IMR-90 (cell line): Measurements from ENCODE around the gene PRMT1. TPM values are rescaled to one million over a fixed set of nuclear protein-coding genes. Genes with fewer than 3 reads are reported as not detected.
A peak's percentile ranks its signal among the peaks of the same experiment; 100 is the strongest.

ENCODE experiments used
- ATAC-seq: fragments of 200-7000 bp; cut with Tn5 transposase; 2 replicates; pipeline ENCODE4 v1.9.1; 2020; ENCODE audit warnings: low read depth, mild to moderate bottlenecking, moderate library complexity
- BruUV-seq: library from RNA; stranded (reverse); fragments of 400-500 nt; replicated peaks from 2 replicates; lab custom pipeline; 2021; lab: Mats Ljungman, UMichigan
- CTCF ChIA-PET: fragments of 300-600 bp; formaldehyde crosslinking; extraction: SDS; loops from one replicate; lab custom pipeline; 2021; ENCODE audit warnings: antibody characterized with exemption; lab: Yijun Ruan, JAX
- POLR2A ChIA-PET: fragments of 300-600 bp; sonication (Branson Sonifier 250); formaldehyde crosslinking; loops from one replicate; lab custom pipeline; 2022; ENCODE audit warnings: antibody characterized with exemption; ENCODE audit not compliant: unreplicated experiment; lab: Charles Lee
- DNase-seq: peaks from one replicate; pipeline ENCODE4 v3.0.0; 2013
- H2AFZ ChIP-seq: replicated peaks from 2 replicates; pipeline ENCODE3; 2013; ENCODE audit warnings: low read length, mild to moderate bottlenecking; ENCODE audit not compliant: poor library complexity
- H2AK5ac ChIP-seq: 2 replicates; pipeline ENCODE4 v1.6.1; 2013; ENCODE audit warnings: low read depth, low read length, inconsistent platforms
- H2AK9ac ChIP-seq: replicated peaks from 2 replicates; pipeline ENCODE3; 2013; ENCODE audit warnings: mild to moderate bottlenecking, low read depth, low read length, moderate library complexity; ENCODE audit not compliant: poor library complexity
- H2BK120ac ChIP-seq: 2 replicates; pipeline ENCODE4 v1.6.1; 2013; ENCODE audit warnings: low read depth, low read length, inconsistent platforms
- H2BK15ac ChIP-seq: 3 replicates; pipeline ENCODE4 v1.6.1; 2013; ENCODE audit warnings: low read depth, low read length, inconsistent platforms
- H2BK20ac ChIP-seq: 2 replicates; pipeline ENCODE4 v1.6.1; 2013; ENCODE audit warnings: low read depth, mild to moderate bottlenecking, inconsistent platforms, low read length, moderate library complexity
- H2BK5ac ChIP-seq: 2 replicates; pipeline ENCODE4 v1.6.1; 2013; ENCODE audit warnings: mild to moderate bottlenecking, low read depth, low read length, inconsistent platforms; ENCODE audit not compliant: poor library complexity, severe bottlenecking
- H3K14ac ChIP-seq: replicated peaks from 2 replicates; pipeline ENCODE4 v1.6.1; 2013; ENCODE audit warnings: low read depth, low read length, inconsistent platforms
- H3K18ac ChIP-seq: 2 replicates; pipeline ENCODE4 v1.6.1; 2013; ENCODE audit warnings: low read depth, low read length, control low read depth
- H3K23ac ChIP-seq: 2 replicates; pipeline ENCODE4 v1.6.1; 2013; ENCODE audit warnings: low read depth, low read length, inconsistent platforms
- H3K27ac ChIP-seq: 2 replicates; pipeline ENCODE4 v1.5.1; 2013; ENCODE audit warnings: mild to moderate bottlenecking, control low read depth, low read length; ENCODE audit not compliant: insufficient read depth
- H3K27me3 ChIP-seq: 2 replicates; pipeline ENCODE4 v1.6.1; 2013; ENCODE audit warnings: low read length; ENCODE audit not compliant: control insufficient read depth, insufficient read depth
- H3K36me3 ChIP-seq: 2 replicates; pipeline ENCODE4 v1.6.1; 2013; ENCODE audit warnings: low read length, mixed read lengths; ENCODE audit not compliant: control insufficient read depth, insufficient read depth
- H3K4ac ChIP-seq: 2 replicates; pipeline ENCODE4 v1.6.1; 2013; ENCODE audit warnings: low read depth, low read length, inconsistent platforms
- H3K4me1 ChIP-seq: 2 replicates; pipeline ENCODE4 v1.6.1; 2013; ENCODE audit warnings: low read length, mixed read lengths; ENCODE audit not compliant: control insufficient read depth, insufficient read depth
- H3K4me2 ChIP-seq: 2 replicates; pipeline ENCODE4 v1.6.1; 2013; ENCODE audit warnings: low read depth, mild to moderate bottlenecking, control low read depth, low read length, moderate library complexity
- H3K4me3 ChIP-seq: 2 replicates; pipeline ENCODE4 v1.5.1; 2013; ENCODE audit warnings: low read depth, mild to moderate bottlenecking, control low read depth, low read length, moderate library complexity; ENCODE audit not compliant: insufficient read depth
- H3K56ac ChIP-seq: 2 replicates; pipeline ENCODE4 v1.6.1; 2013; ENCODE audit warnings: low read length, inconsistent platforms; ENCODE audit not compliant: insufficient read depth; ENCODE audit errors: extremely low read depth
- H3K79me1 ChIP-seq, 2 experiments: 2 replicates each; pipeline ENCODE4 v1.6.1; 2013; ENCODE audit warnings: low read length in 2 of 2, inconsistent platforms in 1 of 2, low read depth in 1 of 2
- H3K9ac ChIP-seq: 2 replicates; pipeline ENCODE4 v1.6.1; 2013; ENCODE audit warnings: low read depth, low read length, control low read depth
- H3K9me1 ChIP-seq: 2 replicates; pipeline ENCODE4 v1.6.1; 2013; ENCODE audit warnings: low read length, inconsistent platforms; ENCODE audit not compliant: insufficient read depth
- H3K9me3 ChIP-seq: 2 replicates; pipeline ENCODE4 v1.6.1; 2013; ENCODE audit warnings: low read length; ENCODE audit not compliant: control insufficient read depth, insufficient read depth
- H4K20me1 ChIP-seq: 2 replicates; pipeline ENCODE4 v1.6.1; 2013; ENCODE audit warnings: low read length, inconsistent platforms; ENCODE audit not compliant: insufficient read depth
- H4K5ac ChIP-seq: 2 replicates; pipeline ENCODE4 v1.6.1; 2013; ENCODE audit warnings: mild to moderate bottlenecking, low read depth, low read length, control low read depth
- H4K8ac ChIP-seq, 2 experiments: 2 replicates each; pipeline ENCODE4 v1.6.1; 2013; ENCODE audit warnings: low read depth in 2 of 2, low read length in 2 of 2, control low read depth in 1 of 2, inconsistent platforms in 1 of 2
- H4K91ac ChIP-seq: 2 replicates; pipeline ENCODE4 v1.6.1; 2013; ENCODE audit warnings: low read depth, low read length, inconsistent platforms; ENCODE audit not compliant: insufficient read depth
- CTCF ChIP-seq: conservative IDR thresholded peaks from 2 replicates; pipeline ENCODE4 v1.5.1; 2012; ENCODE audit warnings: mild to moderate bottlenecking, low read depth, low read length, improper control_type of control experiment
- NFE2L2 ChIP-seq: fragments of 150-350 bp; IDR thresholded peaks from 2 replicates; pipeline ENCODE4 v1.6.1; 2016; ENCODE audit warnings: low read depth, mild to moderate bottlenecking, low read length
- WGBS, 2 experiments: methylation state at CpG; one replicate each; pipeline versions ENCODE4 v1.1.5 to v1.1.7; 2013; ENCODE audit warnings: missing lambda C conversion rate in 2 of 2; ENCODE audit not compliant: insufficient read length in 1 of 2; ENCODE audit errors: extremely low coverage in 2 of 2; 5-methylcytosine and 5-hydroxymethylcytosine counted together
- dilution Hi-C: fragments of 300-500 bp; cut with HindIII; formaldehyde crosslinking; loops from one replicate; pipeline ENCODE4 v1.14.3; 2018; ENCODE audit warnings: low sequenced_read_pairs; ENCODE audit not compliant: unreplicated experiment
- in situ Hi-C: fragments of 300-500 bp; cut with MboI; formaldehyde crosslinking; loops from 3 replicates; pipeline ENCODE4 v1.14.3; 2019; ENCODE audit warnings: low sequenced_read_pairs, inconsistent platforms, mixed read lengths
- intact Hi-C: fragments of 100-400 bp; cut with micrococcal nuclease; formaldehyde crosslinking; loops from 2 replicates; pipeline ENCODE4 v1.10.0; 2022
- polyA plus RNA-seq, 3 experiments: library from polyadenylated mRNA; depleted of rRNA; stranded (reverse); fragments of >200 nt; gene quantifications; 2 replicates each; pipeline ENCODE4 v1.2.3, GENCODE V29; 2012; ENCODE audit warnings: low replicate concordance in 1 of 3
- total RNA-seq: library from RNA; depleted of rRNA; stranded (reverse); fragments of >200 nt; gene quantifications from 2 replicates; pipeline ENCODE4 v1.2.3, GENCODE V29; 2012

The PRMT1 gene
- total and polyA plus RNA-seq, 2 of the 4 experiments (the other 2 are of a cell fraction): 497 to 840 TPM

- no peak overlapping the region for H2BK5ac ChIP-seq
- TF ChIP-seq CTCF (0 out of 2 replicates have a peak, but pooled peaks have one; percentile 23), NFE2L2 (no peak)
- no peak overlapping the region for H3K4me3 ChIP-seq
- peaks cover 5% of the 10 kb centered on the region for H3K4me1 ChIP-seq
- WGBS, 2 experiments: 82% methylated on average over 5 of the region's 24 CpGs; no CpG with 5 or more reads in 1 of the 2 experiments
- H2BK120ac ChIP-seq: no peak overlapping the region
- no peak overlapping the region for H3K9ac ChIP-seq
- intact Hi-C loops: no loop called here
- no peak overlapping the region for H4K5ac ChIP-seq
- peaks cover 9% of the 10 kb centered on the region; the same call in 1 of the 2 replicates for H3K9me1 ChIP-seq
- no peak overlapping the region for H2BK15ac ChIP-seq
- no peaks in the 10 kb centered on the region for H3K27me3 ChIP-seq
- no peak overlapping the region for H2AK5ac ChIP-seq
- H3K9me3 ChIP-seq: no peaks in the 10 kb centered on the region
- no peak overlapping the region for H3K18ac ChIP-seq
- DNase-seq: peak; percentile 50
- in situ Hi-C loops: no loop called here
- H2AFZ ChIP-seq: peak overlapping the region; percentile 59
- no peak overlapping the region for H3K14ac ChIP-seq
- POLR2A ChIA-PET: no interaction called here
- no peak overlapping the region for H3K56ac ChIP-seq
- H2BK20ac ChIP-seq: no peak overlapping the region
- no peak overlapping the region for H3K23ac ChIP-seq
- H4K8ac ChIP-seq: no peak overlapping the region
- CTCF ChIA-PET: no interaction called here
- no peak overlapping the region for H4K91ac ChIP-seq
- H3K36me3 ChIP-seq: peaks cover 14% of the 10 kb centered on the region
- BruUV-seq: no TSS peak
- dilution Hi-C loops: no loop called here
- peaks cover 6 to 54% of the 10 kb centered on the region in 2 experiments; a peak in 3 of 4 replicates for H3K79me1 ChIP-seq
- H3K4ac ChIP-seq: no peak overlapping the region
- no peak overlapping the region for H3K27ac ChIP-seq
- no peak overlapping the region for H3K4me2 ChIP-seq
- H2AK9ac ChIP-seq: peak overlapping the region; percentile 90
- no peak for ATAC-seq
- no peaks in the 10 kb centered on the region for H4K20me1 ChIP-seq
Measured at GRCh38 chr19:49635530-49636232, 41.4 kb upstream of the PRMT1 start.
